ENCODE data around the gene NCOA1. TPM values are rescaled to one million over a fixed set of nuclear protein-coding genes. Genes with fewer than 3 reads are reported as not detected.
"Not testable (repeated sequence)": the region's sequence is repeated elsewhere in the genome, so short reads cannot be mapped to it uniquely, and the experiment has no call there.

The NCOA1 gene
- total RNA-seq, 2 donors from 2014 or later, result 20.1 to 22.6 TPM

GRCh38 chr2:24676493-24676892, 185.4 kb downstream of the NCOA1 start:
- 92% methylated on average over 4 of the region's 4 CpGs; no CpG with 5 or more reads in 1 of the 2 experiments for WGBS, 2 experiments (ENCODE audit: insufficient coverage in 1 of 2, insufficient read length in 1 of 2)
- Histone ChIP-seq H3K4me1 (ENCODE audit: control insufficient read depth, insufficient read depth, low read length) (no peaks in the 10 kb centered on the region), H3K9me3 (ENCODE audit: control insufficient read depth, low read length) (no peaks in the 10 kb centered on the region), H3K9ac (ENCODE audit: extremely low read depth, low read length, poor library complexity, severe bottlenecking) (no peak overlapping the region), H3K36me3 (ENCODE audit: control insufficient read depth, insufficient read depth, low read length) (peaks cover 3% of the 10 kb centered on the region), H3K4me3 (ENCODE audit: low read length) (no peak overlapping the region), H3K27me3 (ENCODE audit: control insufficient read depth, insufficient read depth, low read length, poor library complexity, severe bottlenecking) (no peaks in the 10 kb centered on the region), H3K27ac (ENCODE audit: low read depth, low read length) (no peak overlapping the region)
- TF ChIP-seq, protein P1, sequence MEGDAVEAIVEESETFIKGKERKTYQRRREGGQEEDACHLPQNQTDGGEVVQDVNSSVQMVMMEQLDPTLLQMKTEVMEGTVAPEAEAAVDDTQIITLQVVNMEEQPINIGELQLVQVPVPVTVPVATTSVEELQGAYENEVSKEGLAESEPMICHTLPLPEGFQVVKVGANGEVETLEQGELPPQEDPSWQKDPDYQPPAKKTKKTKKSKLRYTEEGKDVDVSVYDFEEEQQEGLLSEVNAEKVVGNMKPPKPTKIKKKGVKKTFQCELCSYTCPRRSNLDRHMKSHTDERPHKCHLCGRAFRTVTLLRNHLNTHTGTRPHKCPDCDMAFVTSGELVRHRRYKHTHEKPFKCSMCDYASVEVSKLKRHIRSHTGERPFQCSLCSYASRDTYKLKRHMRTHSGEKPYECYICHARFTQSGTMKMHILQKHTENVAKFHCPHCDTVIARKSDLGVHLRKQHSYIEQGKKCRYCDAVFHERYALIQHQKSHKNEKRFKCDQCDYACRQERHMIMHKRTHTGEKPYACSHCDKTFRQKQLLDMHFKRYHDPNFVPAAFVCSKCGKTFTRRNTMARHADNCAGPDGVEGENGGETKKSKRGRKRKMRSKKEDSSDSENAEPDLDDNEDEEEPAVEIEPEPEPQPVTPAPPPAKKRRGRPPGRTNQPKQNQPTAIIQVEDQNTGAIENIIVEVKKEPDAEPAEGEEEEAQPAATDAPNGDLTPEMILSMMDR (conservative IDR thresholded peaks at IDR 0.05), result no peak
- H3K27ac Mint-ChIP-seq, result no peak overlapping the region
- DNase-seq, result no peak
- H3K4me3 Mint-ChIP-seq, result no peak overlapping the region
- H3K4me1 Mint-ChIP-seq, result no peaks in the 10 kb centered on the region
- H3K9me3 Mint-ChIP-seq, result no peaks in the 10 kb centered on the region
- no peaks in the 10 kb centered on the region for H3K27me3 Mint-ChIP-seq (ENCODE audit: insufficient read depth)
- peaks cover 23% of the 10 kb centered on the region for H3K36me3 Mint-ChIP-seq (ENCODE audit: low read depth)

GRCh38 chr2:24678066-24678465, 187.0 kb downstream of the NCOA1 start:
- H3K4me1 Mint-ChIP-seq; H3K27ac ChIP-seq (ENCODE audit: low read depth, low read length); H3K27me3 Mint-ChIP-seq (ENCODE audit: insufficient read depth); H3K9me3 Mint-ChIP-seq; H3K4me3 Mint-ChIP-seq; H3K4me1 ChIP-seq (ENCODE audit: control insufficient read depth, insufficient read depth, low read length); H3K27me3 ChIP-seq (ENCODE audit: control insufficient read depth, insufficient read depth, low read length, poor library complexity, severe bottlenecking); H3K36me3 ChIP-seq (ENCODE audit: control insufficient read depth, insufficient read depth, low read length); H3K27ac Mint-ChIP-seq; H3K4me3 ChIP-seq (ENCODE audit: low read length); H3K9ac ChIP-seq (ENCODE audit: extremely low read depth, low read length, poor library complexity, severe bottlenecking); DNase-seq; H3K9me3 ChIP-seq (ENCODE audit: control insufficient read depth, low read length): not testable (repeated sequence)
- peaks cover 23% of the 10 kb centered on the region for H3K36me3 Mint-ChIP-seq (ENCODE audit: low read depth)

DNA sequence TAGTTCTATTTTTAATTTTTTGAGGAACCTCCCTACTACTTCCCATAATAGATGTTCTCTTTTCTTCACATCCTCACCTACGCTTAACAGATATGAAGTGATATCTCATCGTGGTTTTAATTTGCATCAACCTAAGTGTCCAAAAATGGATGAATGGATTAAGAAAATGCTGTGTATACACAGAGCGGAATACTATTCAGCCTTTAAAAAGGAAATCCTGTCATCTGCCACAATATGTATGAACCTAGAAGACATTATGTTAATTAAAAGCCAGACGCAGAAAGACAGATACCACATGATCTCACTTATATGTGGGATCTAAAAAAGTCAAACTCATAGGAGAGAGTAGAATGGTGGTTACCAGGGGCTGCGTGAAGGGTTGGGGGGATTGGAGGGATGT, 189.1 kb downstream of the NCOA1 start:
- Mint-ChIP-seq H3K4me1 (no peaks in the 10 kb centered on the region), H3K27ac (no peak overlapping the region), H3K27me3 (ENCODE audit: insufficient read depth) (no peaks in the 10 kb centered on the region), H3K9me3 (no peaks in the 10 kb centered on the region), H3K4me3 (no peak overlapping the region), H3K36me3 (ENCODE audit: low read depth) (peaks cover 23% of the 10 kb centered on the region)
- Histone ChIP-seq H3K27ac (ENCODE audit: low read depth, low read length) (no peak overlapping the region), H3K36me3 (ENCODE audit: control insufficient read depth, insufficient read depth, low read length) (peaks cover 3% of the 10 kb centered on the region), H3K9ac (ENCODE audit: extremely low read depth, low read length, poor library complexity, severe bottlenecking) (no peak overlapping the region), H3K9me3 (ENCODE audit: control insufficient read depth, low read length) (no peaks in the 10 kb centered on the region), H3K4me3 (ENCODE audit: low read length) (no peak overlapping the region), H3K27me3 (ENCODE audit: control insufficient read depth, insufficient read depth, low read length, poor library complexity, severe bottlenecking) (no peaks in the 10 kb centered on the region), H3K4me1 (ENCODE audit: control insufficient read depth, insufficient read depth, low read length) (no peaks in the 10 kb centered on the region)
- WGBS, 2 experiments (ENCODE audit: insufficient coverage in 1 of 2, insufficient read length in 1 of 2), result 71 to 95% methylated on average over 2 to 5 of the region's 5 CpGs
- TF ChIP-seq, protein P1 (conservative IDR thresholded peaks at IDR 0.05), result no peak
- no peak for DNase-seq

DNA sequence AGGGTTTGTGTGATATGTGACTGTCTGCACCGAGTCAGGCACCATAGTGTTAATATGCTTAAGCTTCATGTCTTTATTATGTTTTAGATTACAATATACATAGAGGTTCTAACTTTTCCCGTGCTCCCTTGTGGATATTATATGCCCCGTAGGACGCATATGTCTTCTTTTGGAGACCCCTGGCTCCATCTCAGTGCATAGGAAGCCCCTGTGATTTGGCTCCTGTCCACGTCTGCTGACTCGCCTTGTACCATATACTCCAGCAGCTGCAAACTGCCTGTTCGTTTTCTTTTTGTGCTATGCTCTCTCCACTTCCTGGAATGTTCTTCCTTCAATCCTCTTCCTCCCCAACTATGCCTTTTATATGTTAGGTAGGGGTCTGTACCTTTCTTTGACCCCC, 191.2 kb downstream of the NCOA1 start:
- TF ChIP-seq, protein P1 (conservative IDR thresholded peaks at IDR 0.05), result no peak
- H3K9ac ChIP-seq (ENCODE audit: extremely low read depth, low read length, poor library complexity, severe bottlenecking), result no peak overlapping the region
- 85 to 90% methylated on average over 5 to 7 of the region's 7 CpGs for WGBS, 2 experiments (ENCODE audit: insufficient coverage in 1 of 2, insufficient read length in 1 of 2)
- H3K27me3 ChIP-seq (ENCODE audit: control insufficient read depth, insufficient read depth, low read length, poor library complexity, severe bottlenecking), result no peaks in the 10 kb centered on the region
- no peaks in the 10 kb centered on the region for H3K4me1 ChIP-seq (ENCODE audit: control insufficient read depth, insufficient read depth, low read length)
- Mint-ChIP-seq H3K27me3 (ENCODE audit: insufficient read depth) (no peaks in the 10 kb centered on the region), H3K4me3 (no peak overlapping the region), H3K4me1 (no peaks in the 10 kb centered on the region), H3K27ac (no peak overlapping the region), H3K36me3 (ENCODE audit: low read depth) (peaks cover 15% of the 10 kb centered on the region), H3K9me3 (no peaks in the 10 kb centered on the region)
- no peak overlapping the region for H3K27ac ChIP-seq (ENCODE audit: low read depth, low read length)
- DNase-seq, result no peak
- no peak overlapping the region for H3K4me3 ChIP-seq (ENCODE audit: low read length)
- H3K9me3 ChIP-seq (ENCODE audit: control insufficient read depth, low read length), result no peaks in the 10 kb centered on the region
- peaks cover 3% of the 10 kb centered on the region for H3K36me3 ChIP-seq (ENCODE audit: control insufficient read depth, insufficient read depth, low read length)

Measured in endodermal cell (in vitro differentiated cells).